Skin epidermis (tissue), 12 donors: ENCODE data around the gene DBX2.
"Not testable (repeated sequence)": the region's sequence is repeated elsewhere in the genome, so short reads cannot be mapped to it uniquely, and the experiment has no call there.

Source experiments
- H3K27ac ChIP-seq, 21 experiments: fragments of 200-600 bp; sonication (generic) in 11 of 21; one replicate each; pipeline ENCODE4 v1.5.0; 2020; ENCODE audit warnings: mild to moderate bottlenecking in 3 of 21, inconsistent platforms in 2 of 21, moderate library complexity in 2 of 21
- H3K4me3 ChIP-seq, 7 experiments: fragments of 200-600 bp; sonication (generic) in 2 of 7; one replicate each; pipeline ENCODE4 v1.5.0; 2020; ENCODE audit warnings: inconsistent platforms in 2 of 7, mild to moderate bottlenecking in 2 of 7, moderate library complexity in 1 of 7

DBX2 gene

DNA sequence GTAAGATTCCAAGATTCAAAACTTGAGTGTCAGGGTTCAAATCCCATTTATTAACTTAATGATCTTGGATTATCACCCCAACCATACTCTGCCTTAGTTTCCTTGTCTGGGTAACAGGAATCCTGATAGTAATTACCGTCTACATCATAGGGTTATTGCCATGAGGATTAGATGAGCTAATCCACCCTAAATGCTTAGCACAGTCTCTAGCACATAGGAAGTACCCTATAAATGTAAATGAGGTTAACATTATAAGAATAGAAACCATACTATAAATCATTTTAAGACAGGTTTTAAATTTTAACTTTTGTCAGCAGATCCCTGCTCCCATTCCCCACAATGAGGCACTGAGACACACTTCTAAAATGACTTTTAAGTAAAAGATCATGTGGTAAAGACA lies 36.5 kb downstream of the DBX2 start:
- Histone ChIP-seq H3K27ac (no peak overlapping the region), H3K4me3 (no peak overlapping the region)

DNA sequence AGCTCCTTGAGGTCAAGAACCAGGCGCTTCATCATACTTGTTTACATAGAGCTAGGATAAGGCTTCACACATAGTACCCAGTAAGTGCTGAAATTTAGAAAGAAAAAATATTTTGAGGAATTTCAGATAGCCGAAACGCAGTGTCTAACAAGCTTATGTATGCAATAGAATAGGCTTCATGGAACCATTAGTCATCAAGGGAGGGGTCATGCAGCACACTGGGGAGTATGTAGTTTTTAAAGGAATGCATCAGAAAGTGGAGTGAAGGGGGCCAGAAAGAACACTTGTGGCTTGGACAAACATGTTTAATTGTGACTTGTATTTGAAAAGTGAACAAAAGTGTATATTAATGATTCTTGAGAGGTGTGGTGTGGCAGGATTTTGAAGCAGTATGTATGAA lies 38.1 kb downstream of the DBX2 start:
- H3K4me3 ChIP-seq, result no peak overlapping the region
- H3K27ac ChIP-seq, result no peak overlapping the region

DNA sequence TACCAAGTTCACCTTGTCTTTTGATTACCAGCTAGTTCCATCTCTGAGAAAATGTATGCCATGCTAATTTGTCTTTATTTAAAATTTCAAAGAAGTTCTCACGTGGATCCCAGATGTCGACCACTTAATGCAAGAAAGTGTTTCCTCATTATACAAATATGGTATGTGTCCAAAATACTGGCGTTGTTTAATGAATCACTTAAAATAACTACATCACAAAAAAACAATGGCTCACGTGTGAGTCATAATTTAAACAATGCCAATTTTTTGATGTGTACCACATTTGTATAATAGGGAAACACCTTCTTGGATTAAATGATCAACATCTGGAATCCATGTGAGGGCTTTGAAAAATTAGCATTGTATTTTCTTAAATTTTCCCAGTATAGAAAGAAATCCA lies 40.8 kb downstream of the DBX2 start:
- Histone ChIP-seq H3K27ac (no peak overlapping the region), H3K4me3 (no peak overlapping the region)

DNA sequence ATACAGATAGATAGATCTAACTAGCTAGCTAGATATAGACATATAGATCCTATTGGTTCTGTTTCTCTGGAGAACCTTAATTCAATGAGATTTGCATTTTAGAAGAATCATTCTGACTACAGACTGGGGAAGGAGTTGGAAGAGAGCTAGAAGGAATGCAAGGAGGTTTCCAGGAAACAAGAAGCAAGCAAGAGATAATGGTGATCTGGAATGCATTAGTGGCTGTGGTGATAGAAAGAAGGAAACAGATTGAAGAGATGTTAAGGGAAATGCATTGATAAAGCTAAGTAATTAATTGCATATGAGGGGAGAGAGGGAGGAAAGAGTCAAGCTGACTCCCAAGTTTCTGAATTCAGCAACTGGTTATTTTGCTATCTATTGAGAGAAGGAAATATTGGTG lies 42.7 kb downstream of the DBX2 start:
- H3K4me3 ChIP-seq, result no peak overlapping the region
- H3K27ac ChIP-seq, result no peak overlapping the region

DNA sequence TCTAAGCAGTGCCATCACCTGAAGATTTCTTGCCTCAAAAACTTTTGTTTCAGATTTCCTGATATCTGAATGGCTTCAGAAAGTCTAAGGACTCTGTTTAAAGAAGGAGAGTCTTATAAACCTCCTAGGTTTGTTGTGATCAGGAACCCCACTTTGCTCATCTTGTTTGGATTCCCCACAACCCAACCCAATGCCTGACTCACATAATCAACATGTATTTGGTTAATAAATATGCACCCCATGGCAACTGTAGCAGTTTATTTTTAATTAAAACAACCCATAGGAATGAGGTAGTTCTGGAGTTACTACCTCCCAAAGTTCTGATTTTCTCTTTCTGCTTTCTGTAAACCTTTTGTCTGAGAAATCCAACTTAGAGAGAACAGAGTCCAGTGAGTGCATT lies 51.5 kb downstream of the DBX2 start:
- H3K4me3 ChIP-seq, result no peak overlapping the region
- no peak overlapping the region for H3K27ac ChIP-seq

DNA sequence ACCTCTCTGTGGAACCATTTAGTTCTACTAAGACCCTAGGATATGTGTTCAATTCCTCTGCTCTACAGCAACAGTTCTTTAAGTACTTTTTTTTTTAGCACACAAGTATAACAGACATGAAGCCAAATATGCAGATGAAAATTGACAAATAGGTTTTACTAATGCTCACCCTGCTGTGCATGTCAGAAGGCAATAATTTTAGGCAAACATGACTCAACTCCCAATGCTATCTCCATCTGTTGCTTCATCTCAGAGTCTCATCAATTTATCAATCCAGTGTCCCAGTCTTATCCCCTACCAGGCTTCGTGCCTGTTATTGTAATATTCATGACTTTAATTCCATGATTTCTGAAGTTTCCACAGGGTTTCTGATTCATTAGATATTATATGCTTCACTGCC lies 57.7 kb downstream of the DBX2 start:
- Histone ChIP-seq H3K27ac (no peak overlapping the region), H3K4me3 (no peak overlapping the region)

DNA sequence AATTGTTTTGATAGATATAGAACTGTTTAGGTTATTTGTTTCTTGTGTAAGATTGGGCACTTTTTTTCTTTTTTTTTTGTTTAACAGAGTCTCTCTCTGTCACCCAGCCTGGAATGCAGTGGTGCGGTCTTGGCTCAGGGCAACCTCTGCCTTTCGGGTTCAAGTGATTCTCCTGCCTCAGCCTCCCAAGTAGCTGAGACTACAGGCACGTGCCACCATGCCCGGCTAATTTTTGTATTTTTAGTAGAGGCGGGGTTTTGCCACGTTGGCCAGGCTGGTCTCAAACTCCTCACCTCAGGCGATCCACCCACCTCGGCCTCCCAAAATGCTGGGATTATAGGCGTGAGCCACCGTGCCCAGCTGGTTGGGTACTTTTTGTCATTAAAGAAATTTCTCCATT lies 66.0 kb downstream of the DBX2 start:
- H3K27ac ChIP-seq, H3K4me3 ChIP-seq: not testable (repeated sequence)

DNA sequence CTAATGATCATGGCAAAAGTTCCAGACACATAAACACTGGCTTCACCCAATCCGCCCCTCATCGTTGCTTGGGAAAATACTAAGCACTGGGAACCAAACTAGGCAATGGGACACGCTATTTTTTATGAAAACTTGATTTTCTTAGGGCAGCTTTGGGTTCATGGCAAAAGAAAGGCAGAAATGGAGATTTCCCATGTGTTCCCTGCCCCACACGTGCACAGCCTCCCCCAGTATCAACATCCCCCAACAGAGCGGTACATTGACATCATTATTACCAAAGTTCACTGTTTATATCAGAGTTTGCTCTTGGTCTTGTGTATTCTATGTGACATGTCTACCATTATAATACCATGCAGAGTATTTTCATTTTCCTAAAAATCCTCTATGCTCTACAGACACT lies 71.0 kb downstream of the DBX2 start:
- Histone ChIP-seq H3K27ac (no peak overlapping the region), H3K4me3 (no peak overlapping the region)

DNA sequence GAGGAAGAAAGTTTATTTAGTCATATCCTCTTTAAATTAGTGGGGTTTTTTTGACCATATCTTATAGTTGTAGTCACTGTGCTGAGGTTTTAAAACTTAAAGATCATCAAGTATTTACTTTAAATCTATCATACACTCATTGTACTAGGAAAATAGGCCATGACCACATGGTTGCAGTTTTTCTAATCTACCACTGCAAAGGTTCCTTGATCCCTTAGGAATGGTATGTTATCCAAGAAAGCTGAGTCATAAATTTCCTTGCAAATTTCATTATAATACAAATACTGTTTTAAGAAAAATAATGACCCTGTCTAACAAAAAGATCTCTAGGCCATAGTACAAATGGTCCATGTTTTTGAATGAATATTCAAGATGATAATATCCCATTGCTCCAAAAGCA lies 74.7 kb downstream of the DBX2 start:
- H3K27ac ChIP-seq, result no peak overlapping the region

DNA sequence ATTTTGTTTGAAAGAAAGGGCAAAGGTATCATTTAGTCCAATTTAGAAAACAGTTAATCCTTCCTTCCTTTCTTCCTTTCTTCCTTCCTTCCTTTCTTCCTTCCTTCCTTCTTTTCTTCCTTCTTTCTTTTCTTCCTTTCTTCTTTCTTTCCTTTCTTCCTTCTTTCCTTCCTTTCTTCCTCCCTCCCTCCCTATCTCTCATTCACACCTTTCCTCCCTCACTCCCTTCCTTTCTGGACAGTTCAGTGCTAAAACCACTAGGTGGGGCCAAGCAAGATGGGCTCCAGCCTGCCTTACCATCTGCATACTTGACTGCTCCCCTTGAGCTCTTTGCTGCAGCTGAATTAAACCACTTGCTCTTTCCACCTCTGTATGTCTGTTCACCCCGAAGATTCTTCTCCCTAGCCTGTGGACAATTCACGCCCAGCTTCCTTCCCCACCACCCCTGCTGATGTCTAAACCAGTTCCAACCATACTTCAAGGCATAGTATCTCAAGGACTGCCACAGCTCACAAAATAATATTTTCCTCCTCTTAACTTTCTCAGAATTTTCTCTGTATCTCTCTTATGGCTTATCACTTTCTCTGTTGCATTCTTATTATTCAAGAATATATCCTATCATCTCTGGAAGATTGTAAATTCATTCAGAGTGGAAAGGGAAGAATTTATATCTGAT lies 78.0 kb downstream of the DBX2 start:
- H3K4me3 ChIP-seq, result no peak overlapping the region
- no peak overlapping the region for H3K27ac ChIP-seq

More for the DNA sequence above, 74.7 kb downstream of the DBX2 start:
- no peak overlapping the region for H3K4me3 ChIP-seq

DNA sequence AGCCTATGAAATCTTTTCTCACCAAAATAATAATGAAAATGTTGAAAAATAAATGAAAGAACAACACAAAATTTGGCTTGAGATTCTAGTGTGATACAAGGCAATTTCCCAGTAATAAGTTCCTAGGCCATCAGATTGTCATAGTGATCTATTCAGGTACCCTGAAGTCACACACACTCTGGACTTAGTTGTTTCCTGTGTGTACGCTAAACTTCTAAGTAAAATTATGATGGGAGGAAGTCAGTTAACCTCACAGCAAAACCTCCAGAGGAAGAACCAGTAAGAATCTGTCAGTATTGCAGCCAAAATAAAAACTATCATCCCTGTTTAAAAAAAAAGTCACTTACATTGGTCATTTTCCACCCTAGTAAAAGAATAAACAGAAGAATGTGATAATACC lies 81.9 kb downstream of the DBX2 start:
- H3K4me3 ChIP-seq, result no peak overlapping the region
- no peak overlapping the region for H3K27ac ChIP-seq
